HFF-Myc (cell line): ENCODE results near the gene SMIM7.

Experiments
- DNase-seq: peaks from one replicate; pipeline ENCODE4 v3.0.0-alpha.2; 2011; ENCODE audit warnings: low read depth; ENCODE audit errors: extremely low read depth
- H3K4me3 ChIP-seq: replicated peaks from 2 replicates; pipeline ENCODE4 v1.5.1; 2011; ENCODE audit warnings: low read depth, mild to moderate bottlenecking, control low read depth, low read length
- TF ChIP-seq, protein P1 (sequence below): IDR thresholded peaks from 2 replicates; pipeline ENCODE4 v1.5.1; 2012; ENCODE audit warnings: mild to moderate bottlenecking, low read depth, low read length, control low read depth; ENCODE audit errors: missing control alignments

Gene SMIM7

DNA sequence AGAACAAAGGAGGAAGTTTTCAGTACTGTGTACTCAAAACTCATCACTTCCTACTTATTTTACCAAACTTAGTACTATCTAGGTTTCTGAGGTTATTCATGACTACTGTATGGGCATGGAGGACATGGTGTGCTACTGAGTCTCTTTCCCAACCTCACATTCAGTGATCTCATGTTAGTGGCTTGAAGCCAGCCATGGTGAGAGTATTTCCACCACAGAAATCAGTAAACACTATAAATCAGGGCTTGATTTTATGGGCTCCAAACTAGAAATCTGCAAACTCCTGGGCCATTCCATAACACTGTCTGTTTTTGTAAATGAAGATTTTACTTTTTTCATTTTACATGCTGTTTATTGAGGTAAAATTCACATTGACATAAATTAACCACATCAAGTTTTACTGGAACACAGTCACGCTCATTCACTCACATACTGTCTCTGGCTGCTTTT lies 51.6 kb downstream of the SMIM7 start:
- peak; percentile 66 for DNase-seq
- TF ChIP-seq, protein P1, sequence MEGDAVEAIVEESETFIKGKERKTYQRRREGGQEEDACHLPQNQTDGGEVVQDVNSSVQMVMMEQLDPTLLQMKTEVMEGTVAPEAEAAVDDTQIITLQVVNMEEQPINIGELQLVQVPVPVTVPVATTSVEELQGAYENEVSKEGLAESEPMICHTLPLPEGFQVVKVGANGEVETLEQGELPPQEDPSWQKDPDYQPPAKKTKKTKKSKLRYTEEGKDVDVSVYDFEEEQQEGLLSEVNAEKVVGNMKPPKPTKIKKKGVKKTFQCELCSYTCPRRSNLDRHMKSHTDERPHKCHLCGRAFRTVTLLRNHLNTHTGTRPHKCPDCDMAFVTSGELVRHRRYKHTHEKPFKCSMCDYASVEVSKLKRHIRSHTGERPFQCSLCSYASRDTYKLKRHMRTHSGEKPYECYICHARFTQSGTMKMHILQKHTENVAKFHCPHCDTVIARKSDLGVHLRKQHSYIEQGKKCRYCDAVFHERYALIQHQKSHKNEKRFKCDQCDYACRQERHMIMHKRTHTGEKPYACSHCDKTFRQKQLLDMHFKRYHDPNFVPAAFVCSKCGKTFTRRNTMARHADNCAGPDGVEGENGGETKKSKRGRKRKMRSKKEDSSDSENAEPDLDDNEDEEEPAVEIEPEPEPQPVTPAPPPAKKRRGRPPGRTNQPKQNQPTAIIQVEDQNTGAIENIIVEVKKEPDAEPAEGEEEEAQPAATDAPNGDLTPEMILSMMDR, result no peak
- no peak overlapping the region for H3K4me3 ChIP-seq

DNA sequence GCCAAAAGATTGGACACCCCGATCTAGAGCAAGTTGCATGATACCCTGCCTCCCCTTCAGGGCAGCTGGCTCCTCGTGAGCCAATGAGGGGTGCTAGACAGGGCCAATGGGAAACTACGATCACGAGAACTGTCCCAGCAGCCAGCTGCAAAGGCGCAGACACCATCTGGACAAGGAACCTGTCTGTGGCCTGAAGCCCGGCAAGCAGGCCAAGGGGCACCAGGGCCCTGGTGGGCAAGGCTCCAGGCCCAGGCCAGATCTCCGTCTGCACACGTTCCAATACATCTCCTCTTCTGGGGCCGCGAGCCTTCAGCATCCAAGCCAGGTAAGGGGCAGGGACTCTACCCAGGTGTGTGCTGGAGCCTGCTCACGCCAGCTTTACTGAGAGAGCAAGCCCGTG lies 52.1 kb downstream of the SMIM7 start:
- TF ChIP-seq, protein P1, result no peak
- DNase-seq, result no peak
- no peak overlapping the region for H3K4me3 ChIP-seq

DNA sequence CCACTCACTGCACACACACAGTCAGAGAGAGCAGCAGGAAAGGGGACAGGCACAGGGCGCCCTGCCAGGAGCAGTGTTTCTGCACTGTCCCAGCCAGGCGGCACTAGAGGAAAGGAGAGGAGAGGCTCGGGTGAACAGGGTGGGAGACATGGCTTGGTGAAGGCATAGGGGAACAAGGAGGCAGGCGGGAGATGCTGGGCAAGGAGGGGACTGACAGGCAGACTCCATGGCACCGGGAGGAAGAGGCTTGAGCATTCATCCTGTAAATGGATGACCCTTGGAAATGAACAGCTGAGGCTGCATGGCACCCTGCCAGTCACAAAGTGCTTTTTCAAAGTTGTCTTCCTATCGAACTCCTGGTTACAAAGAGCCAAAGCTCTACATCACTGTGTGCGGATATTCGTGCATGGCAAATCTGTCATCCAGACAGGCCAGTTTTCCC lies 54.4 kb downstream of the SMIM7 start:
- DNase-seq, result no peak
- TF ChIP-seq, protein P1, result no peak
- no peak overlapping the region for H3K4me3 ChIP-seq

DNA sequence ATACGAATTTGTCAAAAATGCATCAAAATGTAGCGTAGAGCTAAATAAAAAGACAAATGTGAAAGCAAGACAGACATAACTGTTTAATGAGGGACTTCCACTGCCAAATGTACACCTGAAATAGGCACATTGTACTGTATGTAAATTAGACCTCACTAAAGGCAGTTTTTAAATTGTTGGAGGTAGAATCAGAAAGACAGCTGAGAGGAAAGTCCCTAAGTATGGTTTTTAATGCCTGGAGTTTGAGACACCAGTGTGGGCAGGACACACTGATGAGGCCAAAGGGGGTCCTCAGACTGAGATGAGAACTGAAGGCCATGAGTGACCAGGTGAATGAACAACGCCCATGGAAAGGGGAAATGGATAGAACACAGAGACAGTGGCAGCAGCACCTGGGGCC lies 54.8 kb downstream of the SMIM7 start:
- DNase-seq, result no peak
- TF ChIP-seq, protein P1, result no peak
- H3K4me3 ChIP-seq, result no peak overlapping the region

DNA sequence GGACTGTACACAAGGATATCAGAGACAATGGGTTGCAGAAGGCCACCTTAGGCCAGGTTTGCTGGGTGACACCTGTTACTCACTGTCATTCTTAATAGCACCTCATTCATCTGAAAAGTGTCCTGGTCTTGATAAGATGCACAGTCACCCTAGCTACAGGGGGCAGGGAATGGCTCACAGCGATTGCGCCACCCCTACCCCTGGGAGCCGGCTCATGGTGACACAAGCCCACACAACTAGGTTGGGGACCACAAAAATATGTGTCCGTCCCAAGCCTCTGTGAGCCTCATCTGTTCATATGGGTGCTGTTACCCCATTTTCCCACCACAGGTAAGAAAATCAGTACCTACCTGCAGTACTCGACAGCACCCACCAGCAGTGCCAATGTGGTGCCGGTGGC lies 55.3 kb downstream of the SMIM7 start:
- TF ChIP-seq, protein P1, result no peak
- no peak overlapping the region for H3K4me3 ChIP-seq
- DNase-seq, result no peak

DNA sequence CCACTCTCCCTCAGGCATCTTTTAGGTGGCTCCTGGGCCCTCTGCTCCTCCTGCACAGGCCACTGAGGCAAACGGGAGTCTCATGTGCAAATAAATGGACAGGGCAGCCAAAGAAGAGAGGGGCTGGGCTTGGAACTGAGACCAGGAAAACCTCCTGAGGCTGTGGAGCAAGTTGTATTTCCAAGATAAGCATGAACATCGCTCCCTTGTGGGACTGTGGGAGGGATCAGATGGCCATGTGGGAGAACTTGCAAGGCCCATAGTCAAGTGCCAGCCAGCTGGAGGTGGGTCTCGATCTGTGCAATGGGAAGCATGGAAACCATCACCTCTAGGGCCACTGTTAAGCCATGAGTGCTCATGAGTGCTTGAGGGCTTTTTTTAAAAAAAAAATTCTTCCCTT lies 56.9 kb downstream of the SMIM7 start:
- H3K4me3 ChIP-seq, result no peak overlapping the region
- TF ChIP-seq, protein P1, result no peak
- DNase-seq, result no peak

DNA sequence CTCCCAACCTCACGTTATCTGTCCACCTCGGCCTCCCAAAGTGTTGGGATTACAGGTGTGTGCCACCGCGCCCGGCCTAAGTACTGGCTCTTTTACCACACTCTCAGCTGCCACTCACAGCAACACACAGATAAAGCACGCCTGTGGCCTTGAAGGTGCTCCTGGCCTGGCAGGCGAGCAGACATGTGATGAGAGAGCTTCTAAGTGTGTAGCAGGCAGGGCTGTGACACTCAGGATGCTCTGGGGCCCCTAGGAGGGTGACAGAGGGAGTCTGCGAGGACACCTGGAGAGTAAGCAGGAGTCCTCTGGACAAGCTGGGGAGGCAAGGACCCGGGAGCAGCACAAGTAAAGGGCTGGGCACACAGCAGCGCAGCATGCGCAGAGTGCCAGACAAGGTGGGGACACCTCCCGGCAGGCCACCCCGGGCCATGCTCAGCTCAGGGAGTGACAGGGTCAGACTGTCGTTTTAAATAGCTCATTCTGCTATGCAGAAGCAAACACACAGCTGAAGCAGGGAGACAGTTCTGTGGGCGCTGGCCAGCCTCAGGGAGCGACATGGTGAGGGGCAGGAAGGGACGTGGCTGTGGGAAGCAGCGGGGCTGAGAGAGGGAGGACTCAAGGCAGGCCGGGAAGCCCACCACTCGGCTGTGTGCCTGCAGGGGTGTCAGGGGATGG lies 58.4 kb downstream of the SMIM7 start:
- TF ChIP-seq, protein P1, result no peak
- no peak overlapping the region for H3K4me3 ChIP-seq
- no peak for DNase-seq
